Measurements from ENCODE around the gene DSCAM.

GRCh38 chr21:40372506-40372905, 474.5 kb downstream of the DSCAM start:
- TF ChIP-seq, protein P1, sequence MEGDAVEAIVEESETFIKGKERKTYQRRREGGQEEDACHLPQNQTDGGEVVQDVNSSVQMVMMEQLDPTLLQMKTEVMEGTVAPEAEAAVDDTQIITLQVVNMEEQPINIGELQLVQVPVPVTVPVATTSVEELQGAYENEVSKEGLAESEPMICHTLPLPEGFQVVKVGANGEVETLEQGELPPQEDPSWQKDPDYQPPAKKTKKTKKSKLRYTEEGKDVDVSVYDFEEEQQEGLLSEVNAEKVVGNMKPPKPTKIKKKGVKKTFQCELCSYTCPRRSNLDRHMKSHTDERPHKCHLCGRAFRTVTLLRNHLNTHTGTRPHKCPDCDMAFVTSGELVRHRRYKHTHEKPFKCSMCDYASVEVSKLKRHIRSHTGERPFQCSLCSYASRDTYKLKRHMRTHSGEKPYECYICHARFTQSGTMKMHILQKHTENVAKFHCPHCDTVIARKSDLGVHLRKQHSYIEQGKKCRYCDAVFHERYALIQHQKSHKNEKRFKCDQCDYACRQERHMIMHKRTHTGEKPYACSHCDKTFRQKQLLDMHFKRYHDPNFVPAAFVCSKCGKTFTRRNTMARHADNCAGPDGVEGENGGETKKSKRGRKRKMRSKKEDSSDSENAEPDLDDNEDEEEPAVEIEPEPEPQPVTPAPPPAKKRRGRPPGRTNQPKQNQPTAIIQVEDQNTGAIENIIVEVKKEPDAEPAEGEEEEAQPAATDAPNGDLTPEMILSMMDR (IDR thresholded peaks at IDR 0.05) = no peak
- no peak for TF ChIP-seq POLR2A (IDR thresholded peaks at IDR 0.05)
